CD4-positive, alpha-beta memory T cell (primary cell): ENCODE results near the gene RESF1. TPM values are rescaled to one million over a fixed set of nuclear protein-coding genes. Genes with fewer than 3 reads are reported as not detected.

Experiments
- CTCF ChIA-PET: fragments of 350-600 bp; sonication (Branson Sonifier 250); formaldehyde crosslinking; loops from one replicate; lab custom pipeline; 2021; ENCODE audit warnings: inconsistent platforms; ENCODE audit not compliant: partially characterized antibody; lab: Charles Lee
- POLR2A ChIA-PET: fragments of 350-600 bp; sonication (Branson Sonifier 250); formaldehyde crosslinking; loops from one replicate; lab custom pipeline; 2021; ENCODE audit not compliant: partially characterized antibody; lab: Charles Lee
- DNase-seq, 5 donors: peaks; one replicate each; pipeline versions ENCODE4 v3.0.0 to v3.0.0-alpha.2; 2020 to 2022; ENCODE audit warnings: mixed read lengths in 1 of 5
- H3K27ac ChIP-seq: one replicate; pipeline ENCODE4 v1.7.0; 2013; ENCODE audit warnings: low read depth, low read length
- H3K27me3 ChIP-seq: 2 replicates; pipeline ENCODE4 v1.7.0; 2013; ENCODE audit warnings: mild to moderate bottlenecking, low read length, moderate library complexity; ENCODE audit not compliant: insufficient read depth
- H3K36me3 ChIP-seq: 2 replicates; pipeline ENCODE4 v1.7.0; 2013; ENCODE audit warnings: mild to moderate bottlenecking, low read length, moderate library complexity; ENCODE audit not compliant: insufficient read depth
- H3K4me1 ChIP-seq: 2 replicates; pipeline ENCODE4 v1.7.0; 2013; ENCODE audit warnings: mild to moderate bottlenecking, low read length, moderate library complexity; ENCODE audit not compliant: insufficient read depth
- H3K4me3 ChIP-seq, 2 donors: one replicate each; pipeline ENCODE4 v1.7.0; 2013; ENCODE audit warnings: low read length in 2 of 2, mild to moderate bottlenecking in 1 of 2
- H3K9me3 ChIP-seq, 2 donors: one replicate each; pipeline ENCODE4 v1.7.0; 2013; ENCODE audit warnings: low read length in 2 of 2, control low read depth in 1 of 2; ENCODE audit not compliant: control insufficient read depth in 1 of 2
- H3K27ac Mint-ChIP-seq, 7 donors: one replicate each; pipeline ENCODE4 v1.8.0; 2020 to 2021; ENCODE audit warnings: mixed read lengths in 7 of 7, mild to moderate bottlenecking in 6 of 7, inconsistent platforms in 3 of 7, moderate library complexity in 3 of 7
- H3K27me3 Mint-ChIP-seq, 2 donors: one replicate each; pipeline ENCODE4 v1.8.0; 2020 to 2021; ENCODE audit warnings: mixed read lengths in 2 of 2
- H3K36me3 Mint-ChIP-seq, 2 donors: one replicate each; pipeline ENCODE4 v1.8.0; 2020 to 2021; ENCODE audit warnings: mixed read lengths in 2 of 2, inconsistent platforms in 1 of 2, mild to moderate bottlenecking in 1 of 2
- H3K4me1 Mint-ChIP-seq, 4 donors: one replicate each; pipeline ENCODE4 v1.8.0; 2020 to 2021; ENCODE audit warnings: mixed read lengths in 4 of 4, mild to moderate bottlenecking in 1 of 4
- H3K4me3 Mint-ChIP-seq, 8 donors: one replicate each; pipeline ENCODE4 v1.8.0; 2020 to 2021; ENCODE audit warnings: mixed read lengths in 8 of 8, mild to moderate bottlenecking in 7 of 8, moderate library complexity in 6 of 8, inconsistent platforms in 3 of 8
- H3K9me3 Mint-ChIP-seq, 8 donors: one replicate each; pipeline ENCODE4 v1.8.0; 2020 to 2021; ENCODE audit warnings: mixed read lengths in 8 of 8, mild to moderate bottlenecking in 5 of 8, inconsistent platforms in 3 of 8, moderate library complexity in 1 of 8
- intact Hi-C: fragments of 100-400 bp; cut with micrococcal nuclease; formaldehyde crosslinking; loops from one replicate; pipeline ENCODE4 v1.15.1; 2023
- polyA plus RNA-seq, 2 donors: library from polyadenylated mRNA; unstranded; fragments of 300-500 nt; fragmentation: Illumina TruSeq; gene quantifications; one replicate each; pipeline ENCODE4 v1.2.3, GENCODE V29; 2021
- total RNA-seq, 2 experiments: library from RNA; stranded (reverse); gene quantifications; one replicate each; pipeline ENCODE4 v1.2.3, GENCODE V29; 2021

Gene RESF1, protein sequence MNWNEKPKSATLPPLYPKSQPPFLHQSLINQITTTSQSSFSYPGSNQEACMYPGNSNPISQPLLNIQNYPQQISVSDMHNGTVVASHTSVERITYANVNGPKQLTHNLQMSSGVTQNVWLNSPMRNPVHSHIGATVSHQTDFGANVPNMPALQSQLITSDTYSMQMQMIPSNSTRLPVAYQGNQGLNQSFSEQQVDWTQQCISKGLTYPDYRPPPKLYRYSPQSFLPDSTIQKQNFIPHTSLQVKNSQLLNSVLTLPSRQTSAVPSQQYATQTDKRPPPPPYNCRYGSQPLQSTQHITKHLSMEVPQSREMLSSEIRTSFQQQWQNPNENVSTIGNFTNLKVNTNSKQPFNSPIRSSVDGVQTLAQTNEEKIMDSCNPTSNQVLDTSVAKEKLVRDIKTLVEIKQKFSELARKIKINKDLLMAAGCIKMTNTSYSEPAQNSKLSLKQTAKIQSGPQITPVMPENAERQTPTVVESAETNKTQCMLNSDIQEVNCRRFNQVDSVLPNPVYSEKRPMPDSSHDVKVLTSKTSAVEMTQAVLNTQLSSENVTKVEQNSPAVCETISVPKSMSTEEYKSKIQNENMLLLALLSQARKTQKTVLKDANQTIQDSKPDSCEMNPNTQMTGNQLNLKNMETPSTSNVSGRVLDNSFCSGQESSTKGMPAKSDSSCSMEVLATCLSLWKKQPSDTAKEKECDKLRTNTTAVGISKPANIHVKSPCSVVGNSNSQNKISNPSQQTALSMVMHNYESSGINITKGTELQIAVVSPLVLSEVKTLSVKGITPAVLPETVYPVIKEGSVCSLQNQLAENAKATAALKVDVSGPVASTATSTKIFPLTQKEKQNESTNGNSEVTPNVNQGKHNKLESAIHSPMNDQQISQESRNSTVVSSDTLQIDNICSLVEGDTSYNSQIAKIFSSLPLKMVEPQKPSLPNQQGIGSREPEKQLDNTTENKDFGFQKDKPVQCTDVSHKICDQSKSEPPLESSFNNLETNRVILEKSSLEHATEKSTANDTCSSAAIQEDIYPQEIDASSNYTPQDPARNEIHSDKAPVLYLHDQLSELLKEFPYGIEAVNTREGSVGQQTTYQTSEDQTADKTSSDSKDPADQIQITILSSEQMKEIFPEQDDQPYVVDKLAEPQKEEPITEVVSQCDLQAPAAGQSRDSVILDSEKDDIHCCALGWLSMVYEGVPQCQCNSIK (N-terminal part only)
- total RNA-seq (100 to 1,000 TPM; 539 to 545 TPM), polyA plus RNA-seq (100 to 1,000 TPM in 1 of 2 donors, 10 to 100 TPM in 1; 56.5 to 339 TPM)

DNA sequence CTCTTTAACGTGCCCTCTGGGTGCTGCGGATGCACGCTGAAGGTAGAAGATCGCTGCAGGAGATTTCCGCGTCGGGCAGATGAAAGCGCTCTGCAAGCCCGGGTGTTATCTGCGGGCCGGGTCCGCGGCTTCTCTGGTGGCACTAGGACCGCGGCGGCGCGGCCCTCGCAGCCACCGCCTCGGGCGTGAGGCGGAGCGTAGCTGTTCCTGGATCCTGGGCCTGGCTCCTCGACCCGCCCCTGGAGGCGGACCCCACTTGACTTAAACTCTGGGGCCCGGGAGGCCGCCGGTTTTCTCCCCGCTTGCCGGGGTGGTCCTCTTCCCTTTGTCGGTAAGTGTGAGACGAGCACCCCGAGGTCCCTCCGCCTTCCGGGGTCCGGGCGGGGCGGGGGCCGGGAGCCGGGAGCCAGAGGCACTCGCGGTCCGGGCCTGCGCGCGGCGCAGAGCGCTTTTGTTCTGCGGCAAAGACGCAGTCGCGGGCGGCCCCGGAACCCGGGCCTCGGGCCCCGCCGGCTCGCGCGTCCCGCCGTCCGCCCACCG lies at the start of gene RESF1:
RESF1 (plus strand) TSS at position 255 of the 540 bp plus-strand sequence. CDS start 21,541 bp downstream, outside the sequence.
- peaks cover 41 to 54% of the 10 kb centered on the region in 2 donors for H3K36me3 Mint-ChIP-seq
- H3K27me3 ChIP-seq, result no peaks in the 10 kb centered on the region
- H3K4me3 Mint-ChIP-seq, result peak within 1 kb of the TSS; percentile 94 to 98 (median 97)

DNA sequence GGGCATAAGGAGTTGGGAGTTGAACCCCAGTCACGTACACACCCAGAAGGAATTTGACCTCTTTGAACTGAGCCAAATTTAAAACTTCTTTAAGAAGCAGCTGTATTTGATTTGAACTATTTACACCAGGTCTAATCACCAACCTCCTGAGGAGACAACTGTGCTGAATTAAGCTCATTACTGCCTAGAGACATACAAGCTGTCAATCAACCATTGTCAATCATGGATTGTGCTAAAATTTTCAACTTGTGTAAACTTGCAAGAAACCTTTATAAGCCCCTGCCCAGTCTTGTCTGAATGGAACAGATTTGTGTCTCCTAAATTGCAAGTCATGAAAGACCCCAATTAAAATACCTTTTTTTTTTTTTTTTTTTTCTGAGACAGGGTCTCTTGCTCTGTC lies 44.3 kb upstream of the RESF1 start:
- Mint-ChIP-seq H3K9me3 (peaks cover 0 to 33% (median 17%) of the 10 kb centered on the region in 8 donors), H3K36me3 (peaks cover 6 to 7% of the 10 kb centered on the region in 2 donors), H3K27ac (no peak overlapping the region), H3K4me1 (peaks cover 0 to 4% (median 0%) of the 10 kb centered on the region in 4 donors), H3K27me3 (no peaks in the 10 kb centered on the region), H3K4me3 (no peak overlapping the region)
- DNase-seq, result no peak
- intact Hi-C loops, result no loop called here
- no peak overlapping the region for H3K27ac ChIP-seq
- POLR2A ChIA-PET, result interaction anchor here (1.3 kb wide), 1 partner anchor 19 kb away, joined by 4 read pairs; no protein-coding TSS in a partner anchor
- CTCF ChIA-PET, result interaction anchor here (0.7 kb wide), 1 partner anchor 66 kb away, joined by 3 read pairs; no protein-coding TSS in a partner anchor
- H3K4me1 ChIP-seq, result no peaks in the 10 kb centered on the region
- H3K27me3 ChIP-seq, result no peaks in the 10 kb centered on the region
- H3K36me3 ChIP-seq, result no peaks in the 10 kb centered on the region
- no peak overlapping the region for H3K4me3 ChIP-seq
- H3K9me3 ChIP-seq, result peaks cover 3 to 8% of the 10 kb centered on the region in 2 donors

More for the DNA sequence above, at the start of gene RESF1:
- H3K4me1 ChIP-seq, result peaks cover 61% of the 10 kb centered on the region
- ChIA-PET CTCF (interaction anchor here (0.6 to 4.2 kb wide), 11 partner anchors 9 to 306 kb away, joined by 3 to 25 read pairs (median 4); partner anchors contain the start of gene ETFBKMT), POLR2A (interaction anchor here (0.6 to 16.0 kb wide), 52 partner anchors 9 to 796 kb away, joined by 3 to 335 read pairs (median 6); partner anchors contain the start of genes AMN1, ETFBKMT and YARS2)
- peak within 1 kb of the TSS; percentile 72 for H3K27ac ChIP-seq
- Mint-ChIP-seq H3K4me1 (peaks cover 45 to 83% (median 57%) of the 10 kb centered on the region in 4 donors), H3K27me3 (no peaks in the 10 kb centered on the region), H3K9me3 (peaks cover 0 to 6% (median 2%) of the 10 kb centered on the region in 8 donors), H3K27ac (peak within 1 kb of the TSS; percentile 94 to 98 (median 97))
- peak within 1 kb of the TSS; percentile 95 to 100 for H3K4me3 ChIP-seq
- no peaks in the 10 kb centered on the region for H3K9me3 ChIP-seq
- H3K36me3 ChIP-seq, result peaks cover 24% of the 10 kb centered on the region
- intact Hi-C loops, result loop anchor here (1.0 to 5.0 kb wide), 8 partner anchors 30 to 353 kb away; partner anchors contain the start of genes AMN1, BICD1 and ETFBKMT
- peak; percentile 88 to 90 (median 89) for DNase-seq

DNA sequence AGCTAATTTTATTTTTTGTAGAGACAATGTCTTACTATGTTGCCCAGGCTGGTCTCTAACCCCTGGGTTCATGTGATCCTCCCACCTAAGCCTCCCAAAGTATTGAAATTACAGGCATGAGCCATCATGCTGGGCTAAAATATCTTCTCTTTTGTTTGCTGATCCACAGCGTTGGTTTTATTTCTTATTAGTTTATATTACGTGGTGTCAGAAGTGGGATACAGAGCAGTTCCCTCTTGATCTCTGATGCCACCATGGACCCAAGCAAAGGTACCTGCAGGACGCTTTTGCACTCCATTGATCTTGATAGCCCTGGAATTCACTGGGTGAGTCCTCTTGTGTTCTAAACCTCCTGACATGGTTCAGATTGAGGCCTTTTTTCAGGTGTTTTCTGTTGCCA lies 43.8 kb upstream of the RESF1 start:
- Histone ChIP-seq H3K27ac (no peak overlapping the region), H3K4me1 (no peaks in the 10 kb centered on the region), H3K9me3 (peaks cover 3 to 8% of the 10 kb centered on the region in 2 donors), H3K27me3 (no peaks in the 10 kb centered on the region), H3K36me3 (no peaks in the 10 kb centered on the region), H3K4me3 (no peak overlapping the region)
- H3K4me3 Mint-ChIP-seq, result no peak overlapping the region
- intact Hi-C loops, result no loop called here
- no peak for DNase-seq
- H3K36me3 Mint-ChIP-seq, result peaks cover 6 to 7% of the 10 kb centered on the region in 2 donors
- ChIA-PET CTCF (no interaction called here), POLR2A (no interaction called here)
- no peak overlapping the region for H3K27ac Mint-ChIP-seq
- H3K4me1 Mint-ChIP-seq, result peaks cover 0 to 4% (median 0%) of the 10 kb centered on the region in 4 donors
- H3K9me3 Mint-ChIP-seq, result peaks cover 0 to 30% (median 17%) of the 10 kb centered on the region in 8 donors
- no peaks in the 10 kb centered on the region for H3K27me3 Mint-ChIP-seq

DNA sequence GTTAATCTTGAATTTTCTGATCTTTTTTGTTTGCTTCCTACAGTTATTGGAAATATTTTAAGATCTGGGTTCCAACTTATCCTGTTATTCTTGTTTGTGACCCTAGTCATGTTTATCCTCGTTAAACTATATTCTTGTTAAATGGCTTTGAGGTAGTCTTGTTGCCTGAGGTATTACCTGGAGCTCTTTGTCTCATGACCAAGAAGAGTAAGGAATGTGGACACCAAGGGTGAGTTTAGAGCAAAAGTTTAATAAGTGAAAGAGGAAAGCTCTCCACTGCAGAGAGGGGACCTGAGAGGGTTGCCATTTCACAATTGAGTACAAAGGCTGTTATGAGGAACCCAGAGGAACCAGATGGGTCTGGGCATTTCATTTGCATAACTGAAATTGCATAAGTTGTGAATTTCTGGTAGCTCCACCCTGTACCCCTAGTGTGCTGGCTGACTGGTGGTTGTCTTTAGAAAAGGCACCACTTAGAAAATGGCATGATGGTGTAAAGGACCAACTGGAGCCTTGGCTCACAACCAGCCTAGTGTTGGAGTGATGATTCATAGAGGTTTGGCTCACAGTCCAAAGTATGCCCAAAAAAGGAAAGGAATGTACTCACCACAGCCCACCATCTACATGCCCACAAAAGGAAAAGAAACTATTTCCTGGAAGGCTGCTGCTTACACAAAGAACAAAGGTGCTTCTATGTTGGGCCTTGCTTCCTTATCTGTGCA lies 36.7 kb upstream of the RESF1 start:
- DNase-seq, result no peak
- Mint-ChIP-seq H3K4me1 (peaks cover 1 to 8% (median 4%) of the 10 kb centered on the region in 4 donors), H3K4me3 (peak overlapping the region in 1 of 8 donors; percentile 15), H3K9me3 (peaks cover 2 to 34% (median 25%) of the 10 kb centered on the region in 8 donors), H3K27ac (peak overlapping the region in 1 of 7 donors; percentile 69), H3K36me3 (peaks cover 13 to 17% of the 10 kb centered on the region in 2 donors), H3K27me3 (no peaks in the 10 kb centered on the region)
- Histone ChIP-seq H3K36me3 (no peaks in the 10 kb centered on the region), H3K4me1 (peaks cover 3% of the 10 kb centered on the region), H3K27me3 (no peaks in the 10 kb centered on the region), H3K4me3 (no peak overlapping the region), H3K27ac (no peak overlapping the region), H3K9me3 (peaks cover 6 to 18% of the 10 kb centered on the region in 2 donors)
- ChIA-PET CTCF (no interaction called here), POLR2A (interaction anchor here (0.5 to 2.3 kb wide), 5 partner anchors 9 to 193 kb away, joined by 3 to 9 read pairs (median 3); partner anchors contain the start of genes AMN1 and RESF1)
- intact Hi-C loops, result no loop called here

DNA sequence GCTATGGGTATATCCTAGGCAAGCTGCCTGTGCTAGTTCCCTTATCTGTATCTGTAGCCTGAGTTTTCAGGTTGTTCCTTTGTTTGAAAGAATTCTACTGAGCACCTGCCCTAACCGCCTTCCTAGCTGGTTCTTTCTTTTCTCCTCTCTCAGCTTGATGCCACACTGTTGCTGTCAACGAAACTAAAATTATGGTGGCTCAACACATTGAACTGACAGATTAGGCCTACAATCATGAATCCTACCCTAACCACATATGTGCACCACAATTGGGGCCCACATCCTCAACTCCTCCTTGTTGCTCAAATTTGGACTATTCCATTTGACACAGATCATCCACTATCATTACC lies 36.2 kb upstream of the RESF1 start:
- peaks cover 2 to 34% (median 25%) of the 10 kb centered on the region in 8 donors for H3K9me3 Mint-ChIP-seq
- CTCF ChIA-PET, result interaction anchor here (1.6 kb wide), 1 partner anchor 27 kb away, joined by 5 read pairs; no protein-coding TSS in a partner anchor
- DNase-seq, result no peak
- Histone ChIP-seq H3K27me3 (no peaks in the 10 kb centered on the region), H3K4me3 (no peak overlapping the region), H3K9me3 (peaks cover 6 to 18% of the 10 kb centered on the region in 2 donors), H3K36me3 (no peaks in the 10 kb centered on the region), H3K27ac (no peak overlapping the region), H3K4me1 (peaks cover 8% of the 10 kb centered on the region)
- POLR2A ChIA-PET, result interaction anchor here (1.1 to 2.3 kb wide), 3 partner anchors 27 to 194 kb away, joined by 3 to 9 read pairs (median 7); partner anchors contain the start of genes AMN1 and RESF1
- H3K27ac Mint-ChIP-seq, result peak overlapping the region in 4 of 7 donors; percentile 6 to 79 (median 62)
- H3K4me1 Mint-ChIP-seq, result peaks cover 5 to 13% (median 7%) of the 10 kb centered on the region in 4 donors
- intact Hi-C loops, result no loop called here
- no peak overlapping the region for H3K4me3 Mint-ChIP-seq
- peaks cover 14 to 17% of the 10 kb centered on the region in 2 donors for H3K36me3 Mint-ChIP-seq
- no peaks in the 10 kb centered on the region for H3K27me3 Mint-ChIP-seq
